Inferior parietal cortex (tissue), 1 donor: ENCODE data around the gene IRF7.

ENCODE experiments used
- DNase-seq: peaks from one replicate; pipeline ENCODE4 v3.0.0-alpha.2; 2016; ENCODE audit errors: extremely low spot score

Gene IRF7

GRCh38 chr11:607971-608659 is 7.6 kb downstream of the IRF7 start:
- DNase-seq: no peak

GRCh38 chr11:607020-607780 is 8.6 kb downstream of the IRF7 start:
- DNase-seq: no peak

- no peak for DNase-seq
Measured at GRCh38 chr11:606245-606644, 9.5 kb downstream of the IRF7 start.

- no peak for DNase-seq
Measured at GRCh38 chr11:605286-606129, 10.2 kb downstream of the IRF7 start.

GRCh38 chr11:603154-603553 is 12.6 kb downstream of the IRF7 start:
- DNase-seq: no peak

- no peak for DNase-seq
Measured at GRCh38 chr11:601573-602245, 14.0 kb downstream of the IRF7 start.

- no peak for DNase-seq
Measured at GRCh38 chr11:598005-598680, 17.6 kb downstream of the IRF7 start.

- no peak for DNase-seq
Measured at GRCh38 chr11:597166-597725, 18.5 kb downstream of the IRF7 start.

- no peak for DNase-seq
Measured at GRCh38 chr11:596374-596773, 19.4 kb downstream of the IRF7 start.

GRCh38 chr11:595400-595799 is 20.4 kb downstream of the IRF7 start:
- no peak for DNase-seq

GRCh38 chr11:593347-593746 is 22.4 kb downstream of the IRF7 start:
- no peak for DNase-seq

- no peak for DNase-seq
Measured at GRCh38 chr11:592918-593317, 22.8 kb downstream of the IRF7 start.

- no peak for DNase-seq
Measured at GRCh38 chr11:592501-592900, 23.2 kb downstream of the IRF7 start.

- no peak for DNase-seq
Measured at GRCh38 chr11:590997-591396, 24.8 kb downstream of the IRF7 start.

- no peak for DNase-seq
Measured at GRCh38 chr11:589798-590197, 26.0 kb downstream of the IRF7 start.

- no peak for DNase-seq
Measured at GRCh38 chr11:587978-588380, 27.8 kb downstream of the IRF7 start.

- no peak for DNase-seq
Measured at GRCh38 chr11:587546-587945, 28.2 kb downstream of the IRF7 start.

GRCh38 chr11:586376-587316 is 29.1 kb downstream of the IRF7 start:
- DNase-seq: no peak

GRCh38 chr11:584287-584686 is 31.5 kb downstream of the IRF7 start:
- no peak for DNase-seq

GRCh38 chr11:581752-582151 is 34.0 kb downstream of the IRF7 start:
- DNase-seq: no peak
